NCI-H1436 treated with DMSO at 0.1 percent for 48 hours (cell line): Measurements from ENCODE around the gene ANKS1B.

Source experiments
- DNase-seq: peaks from one replicate; lab custom pipeline; 2025; lab: John Stamatoyannopoulos, UW

The ANKS1B gene

DNA sequence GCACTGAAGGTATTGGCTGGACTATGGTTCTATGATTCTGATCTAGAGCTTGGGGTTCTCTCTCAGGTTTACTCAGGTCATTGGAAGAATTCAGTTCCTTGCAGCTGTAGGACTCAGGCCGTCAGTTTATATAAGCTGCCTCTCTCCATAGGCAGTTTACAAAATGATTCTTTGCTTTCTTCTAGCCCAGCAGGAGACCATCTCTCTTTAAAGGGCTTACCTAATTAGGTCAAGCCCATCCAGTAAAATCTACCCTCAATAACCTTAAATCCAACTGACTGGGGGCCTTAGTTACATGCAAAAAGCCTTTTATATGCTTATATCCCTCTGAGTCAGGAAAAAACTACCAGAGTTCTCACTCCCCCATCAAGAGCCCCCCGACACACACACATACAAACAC is 417.7 kb downstream of the ANKS1B start:
- no peak for DNase-seq

GRCh38 chr12:99558109-99558508 is 426.6 kb downstream of the ANKS1B start:
- no peak for DNase-seq

GRCh38 chr12:99553461-99553860 is 431.3 kb downstream of the ANKS1B start:
- no peak for DNase-seq

DNA sequence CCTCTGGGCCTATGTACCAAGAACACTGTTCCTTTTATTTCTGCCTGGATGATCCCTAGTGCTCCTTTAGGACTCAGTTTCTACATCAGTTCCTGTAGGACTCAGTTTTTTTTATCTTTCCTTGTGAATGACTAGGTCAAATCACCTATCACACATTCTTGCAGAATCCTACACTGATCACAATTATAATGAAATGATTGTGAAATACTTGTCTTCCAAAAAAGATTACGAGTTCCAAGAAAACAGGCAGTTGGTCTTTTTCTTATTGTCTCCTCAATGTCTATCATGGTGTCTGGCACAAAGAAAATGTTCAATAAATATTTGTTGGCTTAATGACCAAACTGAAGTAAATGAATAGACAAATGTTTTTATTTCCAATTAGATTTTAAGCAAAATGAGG is 432.7 kb downstream of the ANKS1B start:
- DNase-seq = no peak

GRCh38 chr12:99549651-99550050 is 435.1 kb downstream of the ANKS1B start:
- no peak for DNase-seq

- no peak for DNase-seq
These were observed 435.5 kb downstream of the ANKS1B start for GRCh38 chr12:99549196-99549595.

DNA sequence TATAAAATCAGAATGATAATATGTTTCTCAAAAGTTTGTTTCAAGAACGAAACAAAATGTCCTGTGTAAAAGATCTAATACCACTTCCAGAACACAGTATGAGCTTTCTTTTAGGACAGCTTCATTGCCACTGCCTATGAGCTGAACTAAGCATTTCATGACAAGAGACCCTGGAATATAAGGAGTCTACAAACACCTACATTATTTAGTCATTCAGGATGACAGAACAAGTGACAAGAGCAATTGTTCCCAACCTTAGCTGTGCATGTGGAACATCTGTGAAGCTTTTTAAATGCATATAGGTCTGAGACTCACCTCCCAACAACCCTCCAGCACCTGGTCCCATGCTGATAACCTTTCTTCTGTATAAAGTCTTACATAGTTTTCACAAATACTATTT is 440.3 kb downstream of the ANKS1B start:
- no peak for DNase-seq

- no peak for DNase-seq
These were observed 454.8 kb downstream of the ANKS1B start for GRCh38 chr12:99529966-99530365.

DNA sequence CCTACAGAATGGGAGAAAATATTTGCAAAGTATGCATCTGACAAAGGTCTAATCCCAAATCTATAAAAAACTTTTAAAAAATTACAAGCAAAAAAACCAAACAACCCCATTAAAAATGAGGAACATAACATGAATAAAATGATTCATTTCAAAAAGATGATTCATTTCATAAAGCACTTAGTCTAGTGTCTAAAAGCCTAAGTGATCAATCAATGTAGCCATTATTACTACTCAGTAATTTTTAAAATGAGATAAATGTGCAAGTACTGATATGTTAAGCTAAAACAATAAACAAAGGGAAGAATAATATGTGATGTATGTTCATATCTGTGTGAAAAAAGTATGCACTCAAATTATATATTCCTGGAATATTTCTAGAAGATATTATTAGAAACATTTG is 456.3 kb downstream of the ANKS1B start:
- no peak for DNase-seq

DNA sequence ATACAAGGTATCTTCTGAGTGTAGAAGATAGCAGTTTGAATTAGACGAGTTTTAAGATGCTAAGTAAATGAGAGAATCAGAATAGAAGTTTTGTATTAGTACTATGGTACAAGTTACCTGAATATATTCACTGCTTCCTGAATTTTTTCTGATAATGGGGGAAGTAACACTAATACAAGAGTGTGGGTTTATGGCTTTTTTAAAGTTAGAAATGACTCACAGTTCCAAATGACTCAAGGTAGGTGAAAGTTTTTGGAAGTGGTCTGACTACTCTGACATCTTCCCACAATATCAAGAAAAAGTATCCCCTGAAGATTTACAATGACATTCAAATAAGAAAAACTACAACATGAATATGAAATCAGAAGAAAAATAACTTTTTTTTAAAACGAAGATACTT is 460.9 kb downstream of the ANKS1B start:
- DNase-seq = no peak

- no peak for DNase-seq
These were observed 462.3 kb downstream of the ANKS1B start for GRCh38 chr12:99522456-99522855.

GRCh38 chr12:99521664-99522063 is 463.1 kb downstream of the ANKS1B start:
- no peak for DNase-seq

- no peak for DNase-seq
These were observed 471.7 kb downstream of the ANKS1B start for GRCh38 chr12:99513066-99513465.

DNA sequence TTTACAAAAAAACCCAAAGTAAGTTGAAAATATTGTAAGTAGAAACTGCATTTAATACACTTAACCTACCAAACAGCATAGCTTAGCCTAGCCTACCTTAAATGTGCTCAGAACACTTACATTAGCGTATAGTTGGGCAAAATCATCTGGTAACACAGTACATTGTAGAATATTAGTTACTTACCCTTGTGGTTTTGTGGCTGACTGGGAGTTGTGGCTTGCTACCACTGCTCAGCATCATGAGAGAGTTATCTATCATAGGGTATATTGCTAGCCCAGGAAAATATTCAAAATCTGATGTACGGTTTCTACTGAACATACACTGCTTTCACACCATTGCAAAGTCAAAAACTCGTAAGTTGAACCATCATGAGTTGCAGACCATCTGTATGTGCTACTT is 478.9 kb downstream of the ANKS1B start:
- no peak for DNase-seq

DNA sequence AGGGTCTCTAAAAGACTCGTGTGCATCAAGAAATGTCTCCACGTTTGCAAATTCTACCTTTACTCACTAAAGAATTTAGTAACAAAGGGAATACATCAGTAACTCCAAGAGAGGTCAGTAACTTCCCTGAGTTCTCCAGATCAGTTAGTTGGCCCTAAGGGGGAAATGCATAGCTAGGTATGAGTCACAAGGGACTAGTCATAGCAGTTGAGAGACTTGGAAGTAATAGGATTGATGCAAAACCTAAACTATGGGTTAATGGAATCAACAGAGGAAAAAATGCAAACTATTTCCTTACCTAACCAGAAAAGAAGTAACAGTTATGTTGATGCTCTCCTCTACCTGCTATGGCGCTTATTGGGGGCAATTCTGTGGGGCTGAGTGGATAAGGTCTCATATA is 486.0 kb downstream of the ANKS1B start:
- DNase-seq = no peak

DNA sequence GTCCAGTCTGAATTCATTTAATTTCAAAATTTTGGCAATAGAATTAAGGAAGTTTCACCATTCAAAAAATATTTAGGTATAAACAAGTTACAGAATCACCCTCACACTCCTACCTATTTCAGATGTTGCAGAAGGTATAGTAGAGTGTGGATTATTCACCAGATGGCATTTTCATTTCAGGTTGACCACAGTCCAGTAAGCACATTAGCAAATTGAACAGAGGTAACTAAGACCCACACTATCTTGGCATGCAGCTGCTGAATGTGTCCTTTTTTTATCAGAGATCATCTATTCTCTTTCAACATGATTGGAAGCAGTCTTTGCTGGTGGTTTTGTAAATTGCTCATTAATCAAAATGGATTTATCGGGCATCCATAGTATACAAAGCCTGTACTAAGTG is 488.9 kb downstream of the ANKS1B start:
- no peak for DNase-seq

DNA sequence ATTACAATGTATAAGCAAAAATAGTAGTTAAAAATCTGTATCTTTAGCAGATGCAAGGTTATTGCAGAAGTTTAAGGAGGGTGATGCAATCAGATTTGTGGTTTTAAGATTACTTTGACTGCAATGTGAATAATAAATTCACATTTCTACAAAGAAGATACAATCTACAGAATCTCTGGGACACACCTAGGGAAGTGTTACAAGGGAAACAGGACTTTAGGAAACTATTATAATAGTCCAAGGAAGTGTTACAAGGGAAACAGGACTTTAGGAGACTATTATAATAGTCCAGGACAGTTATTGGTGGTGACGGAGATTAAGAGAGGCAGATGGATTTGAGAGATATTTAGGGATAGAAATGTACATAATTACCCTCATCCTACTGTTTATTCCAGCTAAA is 491.5 kb downstream of the ANKS1B start:
- DNase-seq = no peak

- no peak for DNase-seq
These were observed 498.5 kb downstream of the ANKS1B start for GRCh38 chr12:99486277-99486676.

GRCh38 chr12:99479149-99479548 is 505.6 kb downstream of the ANKS1B start:
- no peak for DNase-seq

GRCh38 chr12:99476956-99477355 is 507.8 kb downstream of the ANKS1B start:
- no peak for DNase-seq

GRCh38 chr12:99455350-99456035 is 529.2 kb downstream of the ANKS1B start:
- DNase-seq = no peak

- DNase-seq = no peak
These were observed 530.1 kb downstream of the ANKS1B start for GRCh38 chr12:99454539-99455172.

GRCh38 chr12:99453836-99454538 is 530.7 kb downstream of the ANKS1B start:
- DNase-seq = no peak
